Ascending aorta (tissue), 2 donors: ENCODE data around the gene ADGRA1. TPM values are rescaled to one million over a fixed set of nuclear protein-coding genes. Genes with fewer than 3 reads are reported as not detected.

Experiments used
- DNase-seq, 2 donors: peaks; one replicate each; pipeline ENCODE4 v3.0.0-alpha.2; 2019; ENCODE audit warnings: low spot score in 2 of 2
- H3K27ac ChIP-seq, 2 donors: fragments of 200-600 bp; sonication (generic); one replicate each; pipeline ENCODE4 v1.5.1; 2016 to 2017; ENCODE audit warnings: mild to moderate bottlenecking in 1 of 2
- H3K27me3 ChIP-seq: fragments of 200-600 bp; sonication (generic); one replicate; pipeline ENCODE4 v1.5.1; 2017
- H3K36me3 ChIP-seq, 2 donors: fragments of 200-600 bp; sonication (generic); one replicate each; pipeline ENCODE4 v1.5.1; 2016
- H3K4me1 ChIP-seq, 2 donors: fragments of 200-600 bp; sonication (generic); one replicate each; pipeline ENCODE4 v1.5.1; 2016 to 2017; ENCODE audit warnings: mild to moderate bottlenecking in 1 of 2
- H3K4me3 ChIP-seq, 2 donors: fragments of 200-600 bp; sonication (generic); one replicate each; pipeline ENCODE4 v1.5.1; 2016 to 2017; ENCODE audit warnings: mild to moderate bottlenecking in 1 of 2
- H3K9me3 ChIP-seq, 2 donors: fragments of 200-600 bp; sonication (generic); one replicate each; pipeline ENCODE4 v1.5.1; 2016
- intact Hi-C: fragments of 100-400 bp; cut with DNase I; formaldehyde crosslinking; loops from one replicate; pipeline ENCODE4 v1.15.1; 2023
- total RNA-seq: library from RNA; depleted of rRNA; stranded (reverse); fragments of >200 nt; gene quantifications from one replicate; pipeline ENCODE4 v1.1.0, GENCODE V29; 2016
- TF ChIP-seq, protein P1 (sequence below), 3 experiments: fragments of 200-600 bp in 2 of 3; fragments of 450-650 bp in 1 of 3; sonication (generic) in 2 of 3; IDR thresholded peaks; one replicate each; pipeline ENCODE4 v1.5.1; 2016 to 2019; ENCODE audit warnings: antibody characterized with exemption in 3 of 3, mild to moderate bottlenecking in 1 of 3, moderate library complexity in 1 of 3

ADGRA1 gene
- total RNA-seq, 1 donor from 2014 or later: not detected

- no peak for DNase-seq
- no peaks in the 10 kb centered on the region for H3K4me1 ChIP-seq
- H3K4me3 ChIP-seq: no peak overlapping the region
- no peaks in the 10 kb centered on the region for H3K27me3 ChIP-seq
- intact Hi-C loops: no loop called here
- H3K36me3 ChIP-seq: no peaks in the 10 kb centered on the region
- TF ChIP-seq, protein P1, sequence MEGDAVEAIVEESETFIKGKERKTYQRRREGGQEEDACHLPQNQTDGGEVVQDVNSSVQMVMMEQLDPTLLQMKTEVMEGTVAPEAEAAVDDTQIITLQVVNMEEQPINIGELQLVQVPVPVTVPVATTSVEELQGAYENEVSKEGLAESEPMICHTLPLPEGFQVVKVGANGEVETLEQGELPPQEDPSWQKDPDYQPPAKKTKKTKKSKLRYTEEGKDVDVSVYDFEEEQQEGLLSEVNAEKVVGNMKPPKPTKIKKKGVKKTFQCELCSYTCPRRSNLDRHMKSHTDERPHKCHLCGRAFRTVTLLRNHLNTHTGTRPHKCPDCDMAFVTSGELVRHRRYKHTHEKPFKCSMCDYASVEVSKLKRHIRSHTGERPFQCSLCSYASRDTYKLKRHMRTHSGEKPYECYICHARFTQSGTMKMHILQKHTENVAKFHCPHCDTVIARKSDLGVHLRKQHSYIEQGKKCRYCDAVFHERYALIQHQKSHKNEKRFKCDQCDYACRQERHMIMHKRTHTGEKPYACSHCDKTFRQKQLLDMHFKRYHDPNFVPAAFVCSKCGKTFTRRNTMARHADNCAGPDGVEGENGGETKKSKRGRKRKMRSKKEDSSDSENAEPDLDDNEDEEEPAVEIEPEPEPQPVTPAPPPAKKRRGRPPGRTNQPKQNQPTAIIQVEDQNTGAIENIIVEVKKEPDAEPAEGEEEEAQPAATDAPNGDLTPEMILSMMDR (IDR thresholded peaks at IDR 0.05): no peak
- H3K27ac ChIP-seq: no peak overlapping the region
- no peaks in the 10 kb centered on the region for H3K9me3 ChIP-seq
These were observed 46.6 kb upstream of the ADGRA1 start for GRCh38 chr10:133041101-133041500.

- no peaks in the 10 kb centered on the region for H3K36me3 ChIP-seq
- no peaks in the 10 kb centered on the region for H3K4me1 ChIP-seq
- intact Hi-C loops: no loop called here
- no peak overlapping the region for H3K4me3 ChIP-seq
- TF ChIP-seq, protein P1 (IDR thresholded peaks at IDR 0.05): no peak
- no peak overlapping the region for H3K27ac ChIP-seq
- no peak for DNase-seq
- no peaks in the 10 kb centered on the region for H3K27me3 ChIP-seq
- H3K9me3 ChIP-seq: no peaks in the 10 kb centered on the region
These were observed 45.7 kb upstream of the ADGRA1 start for GRCh38 chr10:133042061-133042460.

GRCh38 chr10:133042816-133043215, 44.9 kb upstream of the ADGRA1 start:
- Histone ChIP-seq H3K9me3 (no peaks in the 10 kb centered on the region), H3K4me1 (no peaks in the 10 kb centered on the region), H3K36me3 (no peaks in the 10 kb centered on the region), H3K27me3 (no peaks in the 10 kb centered on the region), H3K4me3 (no peak overlapping the region), H3K27ac (no peak overlapping the region)
- no peak for DNase-seq
- intact Hi-C loops: no loop called here
- TF ChIP-seq, protein P1 (IDR thresholded peaks at IDR 0.05): no peak

- intact Hi-C loops: no loop called here
- Histone ChIP-seq H3K27me3 (no peaks in the 10 kb centered on the region), H3K4me3 (no peak overlapping the region), H3K36me3 (no peaks in the 10 kb centered on the region), H3K27ac (no peak overlapping the region), H3K4me1 (no peaks in the 10 kb centered on the region), H3K9me3 (no peaks in the 10 kb centered on the region)
- TF ChIP-seq, protein P1 (IDR thresholded peaks at IDR 0.05): no peak
- no peak for DNase-seq
These were observed 44.0 kb upstream of the ADGRA1 start for GRCh38 chr10:133043541-133044225.

DNA sequence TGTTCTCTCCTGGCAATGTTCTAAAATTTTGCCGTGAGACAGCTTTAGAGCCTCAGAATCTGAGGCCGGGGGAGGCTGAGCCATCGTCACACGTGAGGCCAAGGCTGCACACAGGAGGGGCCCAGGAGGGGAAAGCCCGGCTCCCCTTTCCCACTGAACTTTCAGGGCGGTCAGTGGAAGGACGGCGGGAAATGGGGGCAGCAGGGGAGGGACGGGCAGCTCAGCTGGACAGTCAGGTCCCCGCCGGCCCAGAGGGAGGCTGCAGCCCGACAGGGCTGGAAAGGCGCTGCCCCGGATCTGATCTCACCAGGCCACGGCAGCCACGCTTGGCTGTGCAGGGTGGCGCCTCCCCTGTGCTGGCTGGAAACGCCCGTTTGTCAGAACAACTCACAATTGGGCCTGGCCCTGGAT, 43.3 kb upstream of the ADGRA1 start:
- H3K27ac ChIP-seq: no peak overlapping the region
- TF ChIP-seq, protein P1 (IDR thresholded peaks at IDR 0.05): no peak
- H3K36me3 ChIP-seq: no peaks in the 10 kb centered on the region
- DNase-seq: no peak
- H3K4me3 ChIP-seq: no peak overlapping the region
- intact Hi-C loops: no loop called here
- H3K4me1 ChIP-seq: no peaks in the 10 kb centered on the region
- H3K27me3 ChIP-seq: no peaks in the 10 kb centered on the region
- H3K9me3 ChIP-seq: no peaks in the 10 kb centered on the region
